Heart right ventricle (tissue), 16 donors: ENCODE data around the gene ANAPC1. TPM values are rescaled to one million over a fixed set of nuclear protein-coding genes. Genes with fewer than 3 reads are reported as not detected.
"Not testable (repeated sequence)": the region's sequence is repeated elsewhere in the genome, so short reads cannot be mapped to it uniquely, and the experiment has no call there.

ENCODE experiments used
- ATAC-seq, 8 donors: fragments of 200-7000 bp; cut with Tn5 transposase; one replicate each; pipeline ENCODE4 v1.9.1; 2020; ENCODE audit warnings: mild to moderate bottlenecking in 8 of 8, moderate library complexity in 8 of 8, moderate number of reproducible peaks in 1 of 8
- DNase-seq, 2 donors: peaks; one replicate each; pipeline ENCODE4 v3.0.0-alpha.2; 2020
- H3K27ac ChIP-seq, 10 donors: fragments of 200-600 bp; sonication (generic) in 2 of 10; one replicate each; pipeline versions ENCODE4 v1.5.0 to v1.8.0; 2020 to 2022; ENCODE audit warnings: mild to moderate bottlenecking in 3 of 10
- H3K27me3 ChIP-seq, 7 donors: fragments of 200-600 bp; one replicate each; pipeline ENCODE4 v1.8.0; 2021 to 2022; ENCODE audit warnings: mild to moderate bottlenecking in 2 of 7
- H3K36me3 ChIP-seq, 9 donors: fragments of 200-600 bp; sonication (generic) in 1 of 9; one replicate each; pipeline versions ENCODE4 v1.5.0 to v1.8.0; 2020 to 2022; ENCODE audit warnings: mild to moderate bottlenecking in 2 of 9
- H3K4me1 ChIP-seq, 9 donors: fragments of 200-600 bp; sonication (generic) in 1 of 9; one replicate each; pipeline versions ENCODE4 v1.5.0 to v1.8.0; 2020 to 2022; ENCODE audit warnings: mild to moderate bottlenecking in 4 of 9
- H3K4me3 ChIP-seq, 10 donors: fragments of 200-600 bp; sonication (generic) in 2 of 10; one replicate each; pipeline versions ENCODE4 v1.5.0 to v1.8.0; 2020 to 2022; ENCODE audit warnings: mild to moderate bottlenecking in 7 of 10, moderate library complexity in 2 of 10
- H3K9me3 ChIP-seq, 11 donors: fragments of 200-600 bp in 10 of 11; sonication (generic) in 2 of 11; one replicate each; pipeline versions ENCODE4 v1.5.0 to v1.8.0; 2013 to 2022; ENCODE audit warnings: mild to moderate bottlenecking in 2 of 11, control low read depth in 1 of 11, moderate library complexity in 1 of 11
- WGBS, 2 donors: extraction: QIAGEN DNeasy Blood & Tissue Kit; methylation state at CpG; one replicate each; pipeline ENCODE4 v1.1.7; 2013; ENCODE audit warnings: inconsistent platforms in 1 of 2; 5-methylcytosine and 5-hydroxymethylcytosine counted together
- intact Hi-C, 10 donors: fragments of 100-400 bp; cut with DNase I; formaldehyde crosslinking; loops; one replicate each; pipeline versions ENCODE4 v1.11.1 to v1.14.2; 2022
- polyA plus RNA-seq, 2 donors: library from polyadenylated mRNA; stranded (reverse); fragments of 200-250 nt; gene quantifications; one replicate each; pipeline ENCODE4 v1.2.3, GENCODE V29; 2013
- total RNA-seq, 10 donors: library from RNA; stranded (reverse); fragmentation: NEBNext Ultra II Directional in 3 of 10; extraction: Animal tissue kit (Norgen Biotek cat#: 25700) in 3 of 10; gene quantifications; one replicate each; pipeline versions ENCODE4 v1.2.1 to v1.2.4, GENCODE V29; 2021 to 2023
- TF ChIP-seq, protein P1 (sequence below), 9 donors: fragments of 200-600 bp; sonication (generic) in 2 of 9; IDR thresholded peaks; one replicate each; pipeline versions ENCODE4 v1.5.0 to v1.8.0; 2021 to 2022; ENCODE audit warnings: antibody characterized with exemption in 9 of 9, mild to moderate bottlenecking in 5 of 9, moderate library complexity in 1 of 9
- donor health status: Arrhythmogenic right ventricular cardiomyopathy.
- donor health status: ischemic (EF 13 %, LVEDD 7.1; RV severe dilation, severe dysfunction).
- donor health status: healthy with polysubstance abuse.
- donor health status: DM: no; HTN: yes; CAD: no.
- donor health status: DM: no; HTN: no; CAD: no.
- donor health status: ischemic (EF 25% LVEDD 6.9; RV normal size, moderate dysfunction).
- donor health status: ischemic (EF 25% LVEDD 5.7; RV mildly dilated, moderate dysfunction).
- donor health status: healthy.
- donor health status: DM: yes; HTN: yes; CAD: no.
- donor health status: Ischemic cardiomyopathy.
- donor health status: ischemic (EF 35%, LVEDD 5.7; RV mildly dilated, moderate dysfunction).
- donor health status: nonischemic (EF 11% LVEDD 7.7; RV severe dilation, severe dysfunction).
- donor health status: DM: yes; HTN: yes; CAD: no.
- donor health status: PGD.
- donor health status: ischemic (EF 29% LVEDD 5.4; RV normal size, mild dysfunction).
- donor health status: nonischemic (EF 23%, LVEDD 6.1; RV moderate dilation, normal function).

ANAPC1 gene
- total and polyA plus RNA-seq, 12 donors, result 3.9 to 23.2 (median 18.6) TPM

DNA sequence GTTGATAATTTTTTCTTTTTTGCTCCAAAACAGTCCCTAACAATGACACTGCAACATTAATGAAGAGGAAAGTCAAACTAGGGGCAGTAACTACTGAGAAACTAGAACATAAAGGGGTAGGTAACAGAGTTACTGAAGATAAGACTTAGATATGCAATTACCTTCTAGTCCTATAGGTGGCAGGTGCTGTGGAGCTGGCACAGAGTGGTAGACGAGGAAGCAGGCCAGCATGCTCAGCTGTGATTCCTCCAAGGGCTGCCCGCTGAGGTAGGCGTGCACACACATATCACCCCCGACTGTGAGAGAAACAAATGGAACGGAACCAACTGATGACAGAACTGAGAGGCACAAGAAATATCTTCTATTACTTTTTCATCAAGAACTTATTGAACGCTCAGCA, 111.8 kb downstream of the ANAPC1 start:
- H3K4me1 ChIP-seq, H3K9me3 ChIP-seq, DNase-seq, H3K4me3 ChIP-seq, intact Hi-C loops, H3K27ac ChIP-seq, H3K27me3 ChIP-seq: not testable (repeated sequence)
- 54 to 80% methylated on average over 1 of the region's 6 CpGs for WGBS, 2 donors
- peak in 7 of 8 donors; percentile 63 to 88 (median 86) for ATAC-seq
- TF ChIP-seq, protein P1, sequence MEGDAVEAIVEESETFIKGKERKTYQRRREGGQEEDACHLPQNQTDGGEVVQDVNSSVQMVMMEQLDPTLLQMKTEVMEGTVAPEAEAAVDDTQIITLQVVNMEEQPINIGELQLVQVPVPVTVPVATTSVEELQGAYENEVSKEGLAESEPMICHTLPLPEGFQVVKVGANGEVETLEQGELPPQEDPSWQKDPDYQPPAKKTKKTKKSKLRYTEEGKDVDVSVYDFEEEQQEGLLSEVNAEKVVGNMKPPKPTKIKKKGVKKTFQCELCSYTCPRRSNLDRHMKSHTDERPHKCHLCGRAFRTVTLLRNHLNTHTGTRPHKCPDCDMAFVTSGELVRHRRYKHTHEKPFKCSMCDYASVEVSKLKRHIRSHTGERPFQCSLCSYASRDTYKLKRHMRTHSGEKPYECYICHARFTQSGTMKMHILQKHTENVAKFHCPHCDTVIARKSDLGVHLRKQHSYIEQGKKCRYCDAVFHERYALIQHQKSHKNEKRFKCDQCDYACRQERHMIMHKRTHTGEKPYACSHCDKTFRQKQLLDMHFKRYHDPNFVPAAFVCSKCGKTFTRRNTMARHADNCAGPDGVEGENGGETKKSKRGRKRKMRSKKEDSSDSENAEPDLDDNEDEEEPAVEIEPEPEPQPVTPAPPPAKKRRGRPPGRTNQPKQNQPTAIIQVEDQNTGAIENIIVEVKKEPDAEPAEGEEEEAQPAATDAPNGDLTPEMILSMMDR (IDR thresholded peaks at IDR 0.05), result peak in 1 of 9 donors; percentile 7
- H3K36me3 ChIP-seq, result peaks cover 0 to 16% (median 0%) of the 10 kb centered on the region in 9 donors

DNA sequence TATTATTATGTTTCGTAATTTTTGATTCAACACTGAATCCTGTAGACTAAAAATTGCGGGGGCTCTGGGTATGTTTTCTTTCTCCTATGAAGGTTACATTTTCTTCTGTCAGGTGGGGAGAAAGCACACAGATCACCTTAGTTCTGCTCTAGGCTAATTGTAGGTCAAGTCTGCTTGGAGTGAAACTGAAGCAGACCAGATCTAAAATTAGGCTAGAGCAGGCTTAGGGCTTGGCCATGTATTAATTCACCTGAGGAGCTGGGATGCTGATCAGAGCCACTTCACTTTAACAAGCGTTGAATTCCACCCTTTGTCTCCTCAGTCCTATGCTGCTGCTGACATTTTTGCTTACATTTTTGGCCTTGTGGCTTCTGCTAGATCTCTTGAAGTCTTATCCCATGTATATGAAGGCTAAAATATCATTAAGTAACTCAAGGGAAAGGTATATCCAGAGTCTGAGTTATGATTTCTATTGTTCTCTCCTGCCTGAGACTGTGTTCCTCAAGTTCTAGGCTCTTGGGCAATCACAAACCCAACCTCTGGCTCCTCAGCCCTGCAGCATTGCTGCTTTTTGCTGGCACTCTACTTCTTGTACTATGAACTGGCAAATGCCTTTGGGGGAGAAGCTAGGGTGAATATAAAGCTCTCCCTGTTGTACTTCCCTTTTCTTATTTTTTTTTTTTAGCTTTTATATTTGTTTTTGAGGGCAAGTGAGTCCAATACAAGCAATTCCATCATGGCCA, 112.9 kb downstream of the ANAPC1 start:
- H3K4me3 ChIP-seq, H3K27ac ChIP-seq, intact Hi-C loops, H3K27me3 ChIP-seq, H3K9me3 ChIP-seq, DNase-seq, H3K4me1 ChIP-seq: not testable (repeated sequence)
- H3K36me3 ChIP-seq, result peaks cover 0 to 16% (median 0%) of the 10 kb centered on the region in 9 donors
- 67 to 70% methylated on average over 2 of the region's 3 CpGs for WGBS, 2 donors
- peak in 4 of 8 donors; percentile 22 to 75 (median 68) for ATAC-seq

DNA sequence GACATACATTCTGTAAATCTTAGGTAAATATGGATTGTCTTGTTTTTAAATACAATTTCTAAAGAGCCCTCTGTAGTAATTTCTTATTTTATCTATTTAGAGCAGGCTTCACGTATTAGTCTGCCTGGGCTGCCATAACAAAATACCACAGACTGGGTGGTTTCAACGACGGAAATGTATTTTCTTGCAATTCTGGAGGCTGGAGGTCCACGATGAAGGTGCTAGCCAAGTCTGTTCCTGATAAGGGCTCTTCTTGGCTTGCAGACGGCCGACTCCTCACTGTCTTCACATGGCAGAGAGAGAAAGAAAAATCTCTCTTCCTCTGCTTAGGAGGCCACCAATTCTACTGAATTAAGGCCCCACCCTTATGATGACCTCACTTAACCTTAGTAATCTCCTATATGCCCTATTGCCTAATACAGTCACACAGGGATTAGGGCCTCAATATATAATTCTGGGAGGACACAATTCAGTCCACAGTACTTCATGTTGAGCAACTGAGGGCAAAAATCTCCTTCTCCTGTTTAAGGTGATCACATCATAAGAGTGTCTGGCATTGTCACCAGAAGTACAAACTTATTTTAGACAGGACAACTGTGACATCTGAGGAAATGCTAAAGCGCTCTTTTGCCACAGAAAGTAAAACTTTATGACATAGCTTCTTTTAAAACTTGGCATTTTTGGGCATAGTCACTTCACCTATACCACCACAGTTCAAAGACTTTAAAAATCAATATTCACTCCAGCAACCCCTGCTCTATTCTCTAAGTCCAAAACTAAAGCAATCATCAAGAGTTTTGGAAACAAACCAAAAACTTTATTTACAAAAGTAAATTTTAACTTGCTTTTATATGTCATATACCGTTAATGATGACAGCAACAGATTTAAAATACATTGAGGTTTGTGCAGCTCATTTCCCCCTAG, 115.5 kb downstream of the ANAPC1 start:
- H3K36me3 ChIP-seq, H3K9me3 ChIP-seq, DNase-seq, H3K27me3 ChIP-seq, intact Hi-C loops, H3K4me3 ChIP-seq, H3K4me1 ChIP-seq, H3K27ac ChIP-seq, ATAC-seq: not testable (repeated sequence)
- WGBS, 2 donors, result 84 to 89% methylated on average over 6 to 7 of the region's 8 CpGs

DNA sequence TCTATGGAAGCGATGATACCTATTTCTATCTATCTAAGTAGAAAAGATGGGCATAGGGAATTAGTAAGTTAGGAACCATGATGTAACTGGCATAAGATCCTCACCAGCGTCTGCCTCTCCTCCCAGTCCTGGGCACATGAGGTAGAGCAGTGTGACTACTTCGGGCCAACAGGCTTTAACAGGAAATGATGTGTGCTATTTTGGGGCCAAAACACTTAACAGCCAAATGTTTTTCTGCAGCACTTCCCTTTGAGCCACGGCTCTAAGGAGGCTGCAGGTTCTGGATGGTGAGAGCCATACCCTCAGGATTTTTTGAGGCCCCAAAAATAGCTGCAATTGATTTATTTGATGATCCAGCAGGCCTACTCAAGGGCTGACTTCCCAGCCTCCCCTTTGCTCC, 116.9 kb downstream of the ANAPC1 start:
- WGBS, 2 donors, result 40 to 45% methylated on average over 2 to 3 of the region's 4 CpGs
- intact Hi-C loops, H3K27ac ChIP-seq, H3K4me1 ChIP-seq, H3K4me3 ChIP-seq, H3K27me3 ChIP-seq, H3K36me3 ChIP-seq, DNase-seq: not testable (repeated sequence)
- ATAC-seq, result peak in 3 of 8 donors; percentile 27 to 42 (median 33)
- peaks cover 0 to 14% (median 0%) of the 10 kb centered on the region in 11 donors for H3K9me3 ChIP-seq

DNA sequence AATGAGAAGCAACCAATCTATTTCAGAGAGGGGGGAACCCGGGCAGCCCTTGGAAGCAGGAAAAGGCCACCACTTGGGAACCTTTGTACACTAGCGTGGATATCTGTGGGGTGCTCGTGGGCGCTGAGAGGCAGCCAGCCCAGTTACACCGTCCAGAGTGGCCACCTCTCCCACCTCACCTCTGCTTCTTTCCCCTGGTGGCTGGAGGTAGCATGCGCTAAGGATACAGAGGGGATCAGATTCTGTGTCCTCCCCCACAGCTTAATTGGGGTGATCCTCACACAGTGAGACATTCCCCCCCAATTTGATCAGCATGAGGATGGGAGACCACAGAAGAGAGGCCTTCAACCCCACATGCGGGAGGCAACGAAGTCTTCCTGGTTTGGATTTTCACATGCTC, 117.7 kb downstream of the ANAPC1 start:
- intact Hi-C loops, H3K36me3 ChIP-seq, DNase-seq, H3K4me1 ChIP-seq, H3K4me3 ChIP-seq, H3K27ac ChIP-seq, H3K27me3 ChIP-seq, ATAC-seq: not testable (repeated sequence)
- WGBS, 2 donors, result 98 to 100% methylated on average over 3 of the region's 8 CpGs
- peaks cover 0 to 17% (median 0%) of the 10 kb centered on the region in 11 donors for H3K9me3 ChIP-seq

DNA sequence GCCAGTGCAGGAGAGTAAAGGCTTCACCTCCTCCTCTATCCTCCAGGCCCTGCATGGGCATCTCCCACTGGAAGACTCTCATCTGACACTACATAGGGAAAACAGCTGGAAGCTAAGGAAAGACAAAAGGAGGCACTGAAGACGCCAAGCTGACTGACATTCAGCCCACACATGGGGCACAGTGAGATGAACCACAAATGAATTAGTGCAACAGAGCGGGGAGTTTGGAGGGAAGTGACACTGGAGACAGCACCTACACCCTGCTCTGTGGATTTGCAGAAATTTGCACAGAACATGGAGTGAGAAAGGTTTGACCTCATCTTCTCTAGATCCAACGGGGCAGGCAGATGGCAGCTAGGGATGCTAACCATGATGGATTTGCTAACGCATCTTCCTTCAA, 119.8 kb downstream of the ANAPC1 start:
- H3K27me3 ChIP-seq, H3K36me3 ChIP-seq, H3K4me3 ChIP-seq, H3K4me1 ChIP-seq, DNase-seq, intact Hi-C loops, ATAC-seq, H3K27ac ChIP-seq: not testable (repeated sequence)
- H3K9me3 ChIP-seq, result peaks cover 0 to 17% (median 0%) of the 10 kb centered on the region in 11 donors
- 84 to 94% methylated on average over 4 of the region's 4 CpGs for WGBS, 2 donors

DNA sequence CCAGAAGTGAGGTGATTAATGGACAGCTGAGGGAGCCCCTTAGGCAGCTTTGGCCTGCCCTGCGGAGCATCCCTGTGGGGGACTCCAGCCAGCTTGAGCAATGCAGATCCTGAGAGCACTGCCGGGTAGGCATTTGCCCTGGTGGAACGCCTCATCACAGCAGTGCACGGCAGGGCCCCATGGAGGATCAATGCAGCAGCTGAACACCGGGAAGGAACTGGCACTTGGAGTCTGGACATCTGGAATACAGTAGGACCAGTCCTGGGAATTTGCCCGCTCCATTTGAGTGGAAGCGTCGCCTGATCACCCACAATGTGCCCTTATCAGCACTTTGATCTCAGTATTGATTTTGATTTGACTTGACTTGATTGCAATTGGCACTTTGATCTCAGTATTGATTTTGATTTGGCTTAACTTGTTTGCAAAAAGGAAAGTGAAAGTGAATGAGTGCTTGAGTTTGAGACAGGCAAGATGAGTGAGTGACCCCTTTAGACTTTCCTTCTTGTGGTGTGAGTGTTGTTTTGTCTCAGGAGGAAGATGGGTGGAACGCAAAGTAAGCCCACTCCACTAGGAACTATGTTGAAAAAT, 123.2 kb downstream of the ANAPC1 start:
- DNase-seq, H3K4me1 ChIP-seq, H3K27ac ChIP-seq, H3K27me3 ChIP-seq, H3K36me3 ChIP-seq, ATAC-seq, intact Hi-C loops, H3K4me3 ChIP-seq: not testable (repeated sequence)
- 98 to 99% methylated on average over 9 of the region's 9 CpGs for WGBS, 2 donors
- peaks cover 0 to 17% (median 0%) of the 10 kb centered on the region in 11 donors for H3K9me3 ChIP-seq

DNA sequence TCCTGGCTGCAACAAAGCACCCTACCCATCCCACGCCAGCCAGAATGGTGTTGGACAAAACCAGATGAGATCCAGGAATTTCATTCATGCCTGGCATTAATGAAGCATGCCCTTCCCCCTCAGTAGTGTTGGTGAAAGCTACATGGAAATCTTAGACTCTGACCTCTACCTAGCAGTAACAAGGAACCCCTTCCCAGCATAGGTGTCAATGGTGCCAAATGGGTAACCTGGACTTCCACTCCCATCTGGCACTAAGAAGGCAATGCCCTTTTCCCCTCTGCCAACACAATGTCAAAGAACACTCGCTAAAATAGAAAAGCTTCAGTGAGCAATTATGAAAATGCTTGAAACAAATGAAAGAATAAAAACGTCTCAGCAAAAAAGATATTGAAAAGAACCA, 131.5 kb downstream of the ANAPC1 start:
- H3K4me3 ChIP-seq, DNase-seq, ATAC-seq, H3K9me3 ChIP-seq, H3K36me3 ChIP-seq, H3K4me1 ChIP-seq, intact Hi-C loops, H3K27ac ChIP-seq, H3K27me3 ChIP-seq: not testable (repeated sequence)
- 93% methylated on average over 2 of the region's 3 CpGs for WGBS, 2 donors

DNA sequence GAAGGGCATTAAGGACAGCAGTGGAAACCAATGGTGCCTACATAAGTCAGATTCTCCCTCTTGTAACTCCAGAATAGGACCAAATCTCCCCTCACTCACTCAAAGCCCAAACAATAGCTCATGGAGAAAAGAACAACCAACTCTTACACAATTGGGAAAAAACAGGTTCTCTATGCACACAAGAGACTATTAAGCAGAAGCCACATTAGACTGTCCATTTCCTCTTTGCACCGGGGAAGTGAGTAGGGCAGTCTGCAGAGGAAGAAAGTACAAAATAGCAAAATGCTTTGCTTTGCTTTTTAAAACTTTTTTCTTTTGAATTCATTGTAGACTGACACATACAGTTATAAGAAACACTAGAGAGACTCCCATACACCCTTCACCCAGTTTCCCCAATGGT, 133.4 kb downstream of the ANAPC1 start:
- 75% methylated on average over 1 of the region's 1 CpG; no CpG with 5 or more reads in 1 of the 2 donors for WGBS, 2 donors
- ATAC-seq, H3K9me3 ChIP-seq, H3K27ac ChIP-seq, H3K36me3 ChIP-seq, intact Hi-C loops, H3K27me3 ChIP-seq, H3K4me1 ChIP-seq, H3K4me3 ChIP-seq, DNase-seq: not testable (repeated sequence)

DNA sequence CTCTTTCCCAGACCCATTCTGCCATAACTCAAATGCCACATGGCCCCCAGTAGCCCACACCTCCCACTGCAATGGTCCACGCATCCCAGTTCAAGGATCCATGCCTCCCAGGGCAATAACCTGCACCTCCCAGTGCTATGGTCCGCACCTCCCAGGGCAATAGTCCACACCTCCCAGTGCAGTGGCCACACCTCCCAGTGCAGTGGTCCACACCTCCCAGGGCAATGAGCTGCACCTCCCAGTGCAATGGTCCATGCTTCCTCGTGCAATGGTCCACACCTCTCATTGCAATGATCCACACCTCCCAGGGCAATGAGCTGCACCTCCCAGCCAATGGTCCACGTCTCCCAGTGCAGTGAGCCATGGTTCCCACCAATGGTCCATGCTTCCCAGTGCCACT, 135.6 kb downstream of the ANAPC1 start:
- H3K9me3 ChIP-seq, H3K27ac ChIP-seq, H3K27me3 ChIP-seq, DNase-seq, H3K4me1 ChIP-seq, H3K36me3 ChIP-seq, intact Hi-C loops, H3K4me3 ChIP-seq: not testable (repeated sequence)
- ATAC-seq, result peak in 3 of 8 donors; percentile 11 to 58 (median 29)
- 80 to 90% methylated on average over 2 of the region's 4 CpGs for WGBS, 2 donors
